GM18873 (cell line): Measurements from ENCODE around the gene ANKRD31.
"Not testable (repeated sequence)": the region's sequence is repeated elsewhere in the genome, so short reads cannot be mapped to it uniquely, and the experiment has no call there.

Experiments
- ATAC-seq: cut with Tn5 transposase; IDR thresholded peaks from one replicate; pipeline ENCODE4 v1.9.1; 2021; ENCODE audit warnings: mild to moderate bottlenecking, moderate library complexity, moderate number of reproducible peaks; ENCODE audit not compliant: unreplicated experiment, low FRiP score

ANKRD31 gene, protein sequence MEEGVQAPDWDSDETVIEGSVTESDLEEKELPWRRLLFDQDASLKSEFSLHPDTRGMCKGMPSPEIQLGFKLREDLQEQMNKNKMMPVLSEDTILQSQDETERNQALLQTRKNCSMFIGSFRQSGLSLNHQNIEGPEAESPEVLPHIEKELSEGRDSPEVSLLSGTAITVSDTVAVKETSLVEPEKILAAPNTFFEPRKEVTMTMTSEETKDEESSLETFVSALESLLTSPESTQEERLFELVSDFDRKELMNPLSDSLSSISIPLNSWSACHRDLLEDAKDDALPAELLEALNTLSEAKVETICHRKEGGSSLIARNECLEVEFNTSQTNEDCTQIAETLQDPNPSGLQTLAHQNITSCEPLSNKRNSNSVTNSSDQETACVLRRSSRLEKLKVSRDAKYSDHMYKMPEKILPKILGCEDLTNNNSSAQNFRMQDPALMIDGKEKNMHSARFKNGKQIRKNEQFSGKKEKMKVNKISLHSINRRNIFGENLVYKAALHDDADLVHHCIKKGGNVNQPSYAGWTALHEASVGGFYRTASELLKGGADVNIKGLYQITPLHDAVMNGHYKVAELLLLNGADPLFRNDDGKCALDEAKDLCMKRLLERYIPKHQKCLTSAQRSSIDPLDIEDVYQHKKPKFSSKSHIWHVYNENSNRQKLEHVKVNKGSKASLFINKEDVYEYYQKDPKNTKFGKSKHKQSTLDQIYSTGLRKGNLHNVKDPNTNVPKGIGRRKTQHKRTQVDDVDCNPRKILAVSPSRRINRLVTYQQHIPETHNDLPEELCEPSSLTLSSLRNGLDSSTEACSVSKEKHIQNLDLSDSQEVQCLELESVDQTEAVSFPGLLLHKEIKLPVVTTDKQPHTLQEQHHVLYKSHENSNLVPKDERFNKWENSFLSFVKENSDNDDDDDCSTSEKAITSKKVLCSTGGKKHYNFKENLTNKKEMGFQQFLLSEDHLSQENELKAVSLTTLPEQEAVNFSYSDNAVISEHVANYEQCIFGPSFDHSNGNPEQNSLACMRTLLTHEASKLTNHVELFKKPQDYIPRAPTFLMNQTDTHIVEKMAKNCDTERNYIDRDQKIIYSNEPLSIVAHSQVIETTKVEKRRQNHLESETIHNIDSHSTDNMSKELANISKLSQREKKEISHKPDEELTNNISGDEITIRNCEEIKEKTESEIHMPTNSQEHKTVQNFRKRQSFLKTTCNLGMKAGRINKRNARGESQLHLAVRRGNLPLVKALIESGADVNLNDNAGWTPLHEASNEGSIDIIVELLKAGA (N-terminal part only)

DNA sequence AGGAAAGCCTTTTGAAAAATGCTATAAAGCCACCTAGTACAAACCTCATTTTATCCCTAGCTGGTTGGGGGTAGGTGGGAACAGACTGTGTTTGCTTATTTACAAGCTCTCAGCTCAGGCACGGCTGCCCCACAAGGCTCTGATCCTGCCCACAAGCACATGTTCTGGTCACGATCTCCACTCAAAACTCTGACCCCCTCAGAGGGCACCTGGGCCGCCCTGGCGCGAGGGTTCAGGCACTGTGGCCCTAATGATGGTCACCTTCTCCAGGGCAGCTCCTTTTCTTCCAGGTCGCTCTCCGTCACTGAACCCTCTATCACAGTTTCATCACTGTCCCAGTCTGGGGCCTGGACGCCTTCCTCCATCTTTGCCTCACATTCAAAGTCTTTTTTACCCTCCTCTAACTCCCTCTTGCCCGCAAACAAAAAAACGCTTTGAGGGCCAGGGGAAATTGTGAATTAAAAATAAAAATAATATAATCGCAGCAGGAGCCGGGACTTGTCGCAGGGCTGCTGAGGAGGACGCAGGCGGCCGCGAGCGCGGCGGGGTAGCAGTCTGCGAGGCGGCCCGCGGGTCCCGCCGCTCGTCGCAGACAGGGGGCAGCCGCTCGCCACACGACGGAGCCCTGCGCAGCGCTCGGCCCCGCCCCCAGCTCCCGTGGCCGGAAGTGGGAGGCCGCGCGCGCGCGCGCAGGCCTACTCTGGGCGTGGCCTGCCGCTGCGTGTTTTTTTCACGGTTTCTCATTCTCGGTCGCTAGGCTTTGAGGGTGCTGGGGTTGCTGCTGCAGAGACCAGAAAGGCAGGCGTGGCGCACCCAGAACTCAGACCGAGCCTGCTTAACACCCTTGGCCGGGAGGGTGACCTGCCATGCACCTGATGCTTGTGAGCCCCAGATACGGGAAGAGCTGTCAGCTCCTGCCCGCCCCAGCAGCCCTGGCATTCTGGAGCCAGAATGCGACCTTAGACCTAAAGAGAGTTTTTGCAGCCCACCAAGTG, at the start of gene ANKRD31:
Gene ANKRD31, minus strand, starts transcription at position 557 of the 995 bp plus-strand sequence. Its CDS starts 192 bp downstream, at position 365.
- ATAC-seq = peak; percentile 87

DNA sequence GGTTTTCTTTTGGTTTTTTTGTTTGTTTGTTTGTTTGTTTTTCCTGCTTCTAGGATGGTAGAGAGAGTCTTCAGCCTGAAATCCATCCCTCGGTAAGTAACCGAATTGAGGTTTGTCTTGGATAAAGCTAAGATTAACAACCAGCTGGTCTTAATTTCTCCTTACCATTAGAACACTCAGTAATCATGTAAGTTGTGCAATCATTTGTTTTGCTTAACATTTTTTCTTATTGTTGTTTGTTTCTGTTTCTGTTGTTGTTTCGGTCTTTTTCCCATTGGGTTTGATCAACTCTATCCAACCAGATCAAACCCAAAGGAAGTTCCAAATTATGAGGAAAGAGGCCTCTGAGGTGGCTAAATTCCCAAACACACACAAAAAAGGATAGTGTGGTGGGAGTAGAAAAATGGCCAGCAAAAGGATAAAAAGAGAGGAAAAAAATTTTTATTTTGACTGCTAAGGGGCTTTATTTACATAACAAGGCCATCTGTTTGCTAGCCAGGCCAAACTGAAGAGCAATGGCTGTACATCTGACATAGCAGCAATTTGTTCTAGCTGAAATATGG, 49.6 kb upstream of the ANKRD31 start:
- no peak for ATAC-seq

DNA sequence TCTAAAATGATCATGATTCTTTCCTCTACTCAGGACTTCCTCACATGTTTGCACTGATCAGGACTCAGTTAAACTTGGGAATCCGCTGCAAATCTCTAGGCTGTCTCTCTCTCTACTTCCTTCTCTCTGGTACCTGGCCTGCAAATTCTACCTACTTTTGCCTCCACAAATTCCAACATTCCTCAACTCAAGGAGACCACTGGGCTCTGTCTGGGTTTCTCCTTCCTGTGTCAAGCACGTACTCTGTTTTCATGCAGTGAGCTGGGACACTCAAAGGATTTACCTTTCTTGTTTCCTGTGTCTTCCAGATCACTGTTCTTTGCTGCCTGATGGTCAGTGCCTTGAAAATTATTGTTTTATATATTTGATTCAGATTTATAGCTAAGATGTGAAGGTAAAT, 45.9 kb upstream of the ANKRD31 start:
- no peak for ATAC-seq

DNA sequence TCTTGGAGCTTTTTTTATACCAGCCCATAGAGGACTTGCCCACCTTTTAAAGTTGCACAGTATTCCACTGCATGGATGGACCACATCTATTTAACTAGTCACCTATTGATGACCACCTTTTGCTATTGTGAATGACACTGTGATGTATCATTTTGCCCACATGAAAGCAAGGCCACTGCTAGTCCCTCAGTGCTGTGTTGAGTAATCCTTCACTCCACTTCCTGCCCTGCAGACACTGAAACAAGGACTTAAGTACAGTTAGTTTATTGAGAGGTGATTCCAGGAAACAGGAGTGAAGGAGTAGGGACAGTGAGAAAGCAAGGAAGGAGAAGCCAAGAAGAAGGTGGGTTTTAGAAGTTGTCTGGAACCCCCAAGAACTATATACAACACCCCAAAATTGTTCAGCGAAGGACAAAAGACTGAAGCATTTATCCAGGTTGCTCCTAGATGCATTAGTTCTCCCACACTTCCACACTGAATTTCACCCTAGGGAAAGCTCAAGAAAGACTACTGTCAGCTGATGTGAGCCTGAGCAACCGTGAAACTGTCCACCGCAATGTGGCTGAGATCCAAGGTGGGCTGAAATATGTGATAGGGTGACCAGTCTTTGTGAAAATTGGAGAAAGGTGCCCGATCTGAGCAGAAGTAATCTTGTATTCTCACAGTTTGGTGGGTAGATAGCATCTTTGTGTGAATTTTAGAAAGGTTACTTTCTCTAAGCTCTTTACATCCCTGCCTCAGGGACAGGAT, 45.2 kb upstream of the ANKRD31 start:
- ATAC-seq = no peak

DNA sequence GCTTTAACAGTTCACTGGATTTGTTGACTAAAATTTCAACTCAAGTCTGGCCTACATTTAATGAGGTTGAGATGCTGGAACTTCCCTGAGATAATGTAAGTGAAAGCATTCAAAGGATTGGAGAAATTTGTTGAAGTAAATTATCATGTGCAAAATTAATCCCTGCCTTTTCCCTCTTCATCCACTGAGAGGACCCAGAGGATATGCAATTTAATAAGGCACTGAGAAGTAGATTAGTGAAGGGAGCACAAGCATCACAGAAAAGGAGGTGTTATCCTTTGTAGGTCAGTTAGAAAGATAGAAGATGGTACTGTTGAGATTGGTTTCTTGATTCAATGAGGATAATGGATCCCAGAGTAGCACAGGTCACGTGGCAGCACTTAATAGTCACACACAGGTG, 42.6 kb upstream of the ANKRD31 start:
- ATAC-seq = no peak

DNA sequence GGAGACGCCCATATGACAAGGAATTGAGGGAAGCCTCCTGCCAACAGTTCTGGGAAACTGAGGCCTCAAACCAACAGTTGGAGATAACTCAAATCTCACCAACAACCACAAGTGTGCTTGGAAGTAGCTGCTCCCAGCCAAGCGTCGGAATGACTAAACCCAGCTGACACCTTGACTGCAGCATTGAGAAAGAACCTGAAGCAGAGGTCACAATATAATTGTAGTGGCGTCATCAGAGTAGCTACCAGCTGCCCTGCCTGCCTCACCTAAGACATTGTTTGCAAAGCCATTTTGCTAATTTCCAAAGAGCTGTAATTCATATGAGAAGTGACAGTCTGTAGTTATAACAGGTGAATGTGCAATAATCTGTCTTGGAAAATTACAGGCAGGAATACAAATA, 40.8 kb upstream of the ANKRD31 start:
- no peak for ATAC-seq

DNA sequence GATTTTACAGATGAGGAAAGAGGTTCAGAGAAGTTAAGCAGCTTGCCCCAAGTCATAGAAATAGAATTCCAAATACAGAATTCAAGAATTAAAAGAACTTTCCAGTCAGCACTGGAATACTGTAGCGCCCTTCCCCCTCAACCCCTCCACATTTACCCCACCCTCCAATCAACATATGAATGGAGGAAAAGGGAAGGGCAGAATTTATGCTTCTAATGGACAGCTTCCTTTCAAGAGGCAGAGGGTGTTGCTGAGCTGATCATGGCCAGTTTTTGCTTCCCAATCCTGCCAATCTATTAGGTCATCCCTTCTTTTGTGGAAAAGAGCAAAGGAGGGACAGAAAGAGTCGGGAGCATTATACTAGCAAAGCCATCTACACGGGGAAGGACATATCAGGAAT, 39.1 kb upstream of the ANKRD31 start:
- no peak for ATAC-seq

DNA sequence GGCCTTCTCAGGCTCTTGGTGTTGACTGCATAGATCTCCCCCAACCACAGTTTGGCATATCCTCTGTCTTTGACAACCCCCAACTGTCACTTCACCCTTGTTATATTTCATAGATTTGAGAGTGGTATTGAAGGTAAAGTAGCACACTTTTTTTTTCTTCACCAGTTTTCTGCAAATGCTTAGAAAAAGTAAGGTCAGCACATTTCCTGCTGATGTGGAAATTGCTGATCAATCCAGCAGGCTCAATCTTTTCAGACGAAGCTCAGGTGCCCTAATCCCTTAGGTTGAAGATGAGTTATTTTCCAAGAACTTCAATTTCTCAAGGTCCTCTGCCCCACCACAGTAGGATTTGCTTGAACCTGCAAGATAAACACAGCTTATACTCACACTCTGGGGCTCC, 38.5 kb upstream of the ANKRD31 start:
- ATAC-seq = no peak

DNA sequence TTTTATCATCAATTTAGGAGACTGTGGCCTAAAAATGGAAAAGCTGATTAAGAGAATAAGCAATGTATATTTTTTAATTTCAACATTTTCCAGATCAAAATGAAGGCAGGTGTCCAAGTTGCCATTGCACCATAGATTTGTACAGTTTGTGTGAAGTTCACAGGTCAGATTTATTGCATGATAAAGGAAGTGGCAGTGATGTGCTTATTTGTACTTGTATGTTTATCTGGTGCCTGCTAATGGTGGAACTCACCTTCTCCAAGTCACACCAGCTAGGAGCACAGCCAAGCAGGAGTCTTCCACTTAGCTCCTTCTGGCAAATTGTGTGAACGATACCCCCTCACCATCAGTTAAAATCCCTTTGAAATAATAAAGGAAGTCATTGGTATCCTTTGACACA, 37.8 kb upstream of the ANKRD31 start:
- ATAC-seq = no peak

DNA sequence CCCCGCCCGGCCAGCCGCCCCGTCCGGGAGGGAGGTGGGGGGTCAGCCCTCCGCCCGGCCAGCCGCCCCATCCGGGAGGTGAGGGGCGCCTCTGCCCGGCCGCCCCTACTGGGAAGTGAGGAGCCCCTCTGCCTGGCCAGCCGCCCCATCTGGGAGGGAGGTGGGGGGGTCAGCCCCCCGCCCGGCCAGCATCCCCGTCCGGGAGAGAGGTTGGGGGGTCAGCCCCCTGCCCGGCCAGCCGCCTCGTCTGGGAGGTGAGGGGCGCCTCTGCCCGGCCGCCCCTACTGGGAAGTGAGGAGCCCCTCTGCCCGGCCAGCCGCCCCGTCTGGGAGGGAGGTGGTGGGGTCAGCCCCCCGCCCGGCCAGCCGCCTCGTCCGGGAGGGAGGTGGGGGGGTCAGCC, 33.9 kb upstream of the ANKRD31 start:
- ATAC-seq = not testable (repeated sequence)

DNA sequence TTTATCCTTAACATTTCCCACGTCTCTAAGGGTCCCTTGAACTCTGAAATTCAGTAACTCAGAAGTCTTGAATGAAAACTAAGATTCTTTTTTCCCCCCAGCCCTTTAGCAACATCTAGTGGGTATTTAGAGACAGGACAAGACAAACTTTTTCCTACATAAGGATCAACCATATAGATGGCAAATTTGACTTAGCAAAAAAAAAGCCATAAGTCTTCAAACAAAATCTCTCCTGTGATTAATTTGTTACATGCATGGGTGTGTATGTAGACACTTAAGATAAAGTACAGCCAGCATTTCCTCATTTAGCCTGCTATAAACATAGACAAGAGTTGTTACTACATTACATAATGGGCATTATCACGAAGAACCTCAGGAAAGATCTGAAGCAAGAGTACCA, 29.1 kb upstream of the ANKRD31 start:
- ATAC-seq = no peak

DNA sequence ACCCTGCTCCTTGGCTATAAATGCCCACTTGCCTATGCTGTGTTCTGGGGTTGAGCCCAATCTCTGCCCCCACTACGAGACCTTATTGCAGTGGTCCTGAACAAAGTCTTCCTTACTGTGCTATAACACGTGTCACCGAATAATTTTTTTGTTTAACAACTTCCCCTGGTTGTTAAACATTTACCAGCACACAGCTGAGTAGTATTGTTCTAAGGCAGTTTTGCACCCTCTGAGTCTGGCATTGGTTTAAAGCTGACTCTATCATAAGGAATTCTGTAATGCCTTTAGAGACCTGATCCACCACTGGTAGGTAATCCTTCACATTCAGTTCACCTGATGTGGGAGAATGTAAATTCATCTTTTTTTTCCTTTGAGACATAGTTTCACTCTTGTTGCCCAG, 25.6 kb upstream of the ANKRD31 start:
- ATAC-seq = no peak

DNA sequence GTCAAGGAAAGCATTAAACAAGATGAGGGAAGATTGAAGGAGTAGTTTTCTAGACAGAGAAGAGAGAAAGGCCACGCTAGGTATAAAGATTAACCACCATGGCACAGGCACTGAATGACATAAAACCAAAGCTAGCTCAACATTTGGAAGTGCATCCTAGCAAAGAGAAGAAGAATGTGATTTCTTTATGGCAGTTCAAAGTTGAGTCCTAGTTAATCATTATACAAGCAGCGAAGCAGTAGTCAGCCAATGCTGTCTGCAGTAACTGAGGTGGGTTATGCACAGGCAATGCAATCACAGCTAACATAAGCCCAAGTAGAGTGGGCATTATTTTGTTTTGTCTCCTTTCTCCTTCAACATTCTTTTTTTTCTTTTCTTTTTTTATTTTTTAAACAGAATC, 24.0 kb upstream of the ANKRD31 start:
- no peak for ATAC-seq

DNA sequence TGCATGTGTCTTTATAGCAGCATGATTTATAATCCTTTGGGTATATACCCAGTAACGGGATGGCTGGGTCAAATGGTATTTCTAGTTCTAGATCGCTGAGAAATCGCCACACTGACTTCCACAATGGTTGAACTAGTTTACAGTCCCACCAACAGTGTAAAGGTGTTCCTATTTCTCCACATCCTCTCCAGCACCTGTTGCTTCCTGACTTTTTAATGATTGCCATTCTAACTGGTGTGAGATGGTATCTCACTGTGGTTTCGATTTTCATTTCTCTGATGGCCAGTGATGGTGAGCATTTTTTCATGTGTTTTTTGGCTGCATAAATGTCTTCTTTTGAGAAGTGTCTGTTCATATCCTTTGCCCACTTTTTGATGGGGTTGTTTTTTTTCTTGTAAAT, 13.8 kb upstream of the ANKRD31 start:
- not testable (repeated sequence) for ATAC-seq

DNA sequence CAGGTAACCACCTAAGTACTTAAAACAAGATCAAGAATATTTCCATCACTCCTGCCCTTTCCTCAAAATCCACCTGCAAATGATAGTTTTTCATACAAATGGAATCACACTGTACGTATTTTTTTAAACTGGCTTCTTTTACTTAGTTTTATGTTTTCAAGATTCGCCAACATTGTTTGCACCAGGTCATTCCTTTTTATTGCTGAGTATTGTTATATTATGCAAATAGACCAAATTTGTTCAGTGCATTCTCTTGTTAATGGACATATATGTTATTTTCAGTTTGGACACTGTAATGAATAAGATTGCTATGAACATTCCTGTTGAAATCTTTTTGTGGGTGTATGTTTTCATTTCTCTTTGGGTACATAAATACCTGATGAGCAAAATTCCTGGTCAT, 8.3 kb upstream of the ANKRD31 start:
- ATAC-seq = no peak

DNA sequence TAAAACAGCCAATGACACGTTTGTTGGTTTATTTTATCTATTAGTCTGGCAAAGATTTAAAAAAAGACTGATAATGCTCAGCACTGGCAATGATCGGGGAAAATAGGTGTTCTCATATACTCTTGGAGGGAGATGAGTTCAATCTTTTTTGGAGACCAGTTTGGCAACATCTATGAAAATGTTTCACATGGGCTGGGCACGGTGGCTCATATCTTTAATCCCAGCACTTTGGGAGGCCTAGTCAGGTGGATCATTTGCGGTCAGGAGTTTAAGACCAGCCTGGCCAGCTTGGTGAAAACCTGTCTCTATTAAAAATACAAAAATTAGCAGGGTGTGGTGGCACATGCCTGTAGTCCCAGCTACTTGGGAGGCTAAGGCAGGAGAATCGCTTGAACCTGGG, 6.8 kb upstream of the ANKRD31 start:
- ATAC-seq = no peak

DNA sequence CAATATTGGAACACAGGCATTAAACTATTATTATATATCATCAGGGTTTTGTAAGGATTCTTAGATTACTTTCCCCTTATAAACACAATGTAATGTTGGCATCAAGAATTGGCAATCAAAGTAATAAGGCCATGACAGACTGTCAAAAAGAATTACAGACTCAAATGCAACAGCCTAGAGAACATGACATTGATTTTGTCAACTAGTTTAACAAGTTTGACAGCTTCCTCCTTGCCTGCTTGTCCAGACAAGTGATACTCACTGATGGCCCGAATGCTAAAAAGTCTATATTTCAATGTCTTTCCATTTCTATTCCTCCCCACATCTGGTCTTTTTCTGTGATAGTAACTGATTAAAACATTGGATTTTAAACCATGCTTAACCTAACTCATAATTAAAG, 6.4 kb upstream of the ANKRD31 start:
- ATAC-seq = no peak

DNA sequence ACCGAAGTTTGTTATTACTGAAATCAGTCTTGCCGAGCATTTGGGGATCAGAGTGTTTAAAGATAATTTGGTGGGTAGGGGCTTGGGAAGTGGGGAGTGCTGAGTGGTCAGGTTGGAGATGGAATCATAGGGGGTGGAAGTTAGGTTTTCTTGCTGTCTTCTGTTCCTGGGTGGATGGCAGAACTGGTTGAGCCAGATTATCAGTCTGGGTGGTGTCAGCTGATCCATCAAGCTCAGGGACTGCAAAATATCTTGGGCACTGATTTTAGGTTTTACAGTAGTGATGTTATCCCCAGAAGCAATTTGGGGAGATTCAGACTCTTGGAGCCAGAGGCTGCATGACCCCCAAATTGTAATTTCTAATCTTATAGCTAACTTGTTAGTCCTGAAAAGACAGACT, 5.4 kb upstream of the ANKRD31 start:
- no peak for ATAC-seq

DNA sequence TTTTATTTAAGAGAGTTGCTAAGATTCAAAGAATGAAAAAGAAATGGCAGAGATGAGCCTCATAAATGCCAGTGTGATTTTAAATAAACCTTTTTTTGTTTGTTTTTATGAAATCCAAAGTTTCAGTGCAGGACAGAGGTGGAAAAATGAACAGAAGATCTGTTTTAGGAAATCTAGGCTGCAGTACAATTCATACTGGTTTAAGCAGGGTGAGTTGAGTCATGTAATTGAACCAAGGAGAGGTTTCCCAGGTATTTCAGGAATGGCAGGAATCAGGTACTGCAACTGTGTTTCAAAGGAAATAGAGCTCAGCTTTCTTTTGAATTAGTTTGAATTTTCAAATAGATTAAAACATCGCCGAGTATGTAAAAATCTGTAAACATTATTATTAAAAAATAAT, 3.0 kb upstream of the ANKRD31 start:
- ATAC-seq = no peak
